GM18868 (cell line): ENCODE measurements around the gene HAGHL.
A peak's percentile ranks its signal among the peaks of the same experiment; 100 is the strongest.
"Not testable (repeated sequence)": the region's sequence is repeated elsewhere in the genome, so short reads cannot be mapped to it uniquely, and the experiment has no call there.

Experiments
- ATAC-seq: cut with Tn5 transposase; IDR thresholded peaks from one replicate; pipeline ENCODE4 v1.9.1; 2021; ENCODE audit warnings: mild to moderate bottlenecking, moderate library complexity; ENCODE audit not compliant: unreplicated experiment

HAGHL gene

GRCh38 chr16:733382-734207, 6.7 kb downstream of the HAGHL start:
- ATAC-seq = no peak

- ATAC-seq = no peak
These were observed 7.5 kb downstream of the HAGHL start for GRCh38 chr16:734208-734980.

GRCh38 chr16:734981-735881, 8.3 kb downstream of the HAGHL start:
- no peak for ATAC-seq

GRCh38 chr16:735982-736453, 9.1 kb downstream of the HAGHL start:
- no peak for ATAC-seq

GRCh38 chr16:736936-737481, 10.1 kb downstream of the HAGHL start:
- ATAC-seq = no peak

- no peak for ATAC-seq
These were observed 12.9 kb downstream of the HAGHL start for GRCh38 chr16:739560-740458.

- ATAC-seq = peak; percentile 8
These were observed 13.5 kb downstream of the HAGHL start for GRCh38 chr16:740459-740763.

- peak; percentile 76 for ATAC-seq
These were observed 14.0 kb downstream of the HAGHL start, which contains the start of gene CIAO3 for GRCh38 chr16:740764-741505. TSS of gene CIAO3 (minus strand) at chr16:740997. CDS start at chr16:740985, 12 bp downstream.

- no peak for ATAC-seq
These were observed 15.2 kb downstream of the HAGHL start for GRCh38 chr16:741986-742629.

- not testable (repeated sequence) for ATAC-seq
These were observed 16.0 kb downstream of the HAGHL start for GRCh38 chr16:742894-743293.

GRCh38 chr16:743794-744500, 17.0 kb downstream of the HAGHL start:
- ATAC-seq = no peak

- ATAC-seq = no peak
These were observed 18.8 kb downstream of the HAGHL start for GRCh38 chr16:745739-746138.

GRCh38 chr16:746637-747036, 19.7 kb downstream of the HAGHL start:
- no peak for ATAC-seq

- no peak for ATAC-seq
These were observed 21.3 kb downstream of the HAGHL start for GRCh38 chr16:747978-748746.

- ATAC-seq = no peak
These were observed 22.1 kb downstream of the HAGHL start for GRCh38 chr16:749010-749409.

GRCh38 chr16:750485-750884, 23.6 kb downstream of the HAGHL start:
- ATAC-seq = no peak
